ENCODE measurements around the gene QDPR.
A peak's percentile ranks its signal among the peaks of the same experiment; 100 is the strongest.

QDPR gene

DNA sequence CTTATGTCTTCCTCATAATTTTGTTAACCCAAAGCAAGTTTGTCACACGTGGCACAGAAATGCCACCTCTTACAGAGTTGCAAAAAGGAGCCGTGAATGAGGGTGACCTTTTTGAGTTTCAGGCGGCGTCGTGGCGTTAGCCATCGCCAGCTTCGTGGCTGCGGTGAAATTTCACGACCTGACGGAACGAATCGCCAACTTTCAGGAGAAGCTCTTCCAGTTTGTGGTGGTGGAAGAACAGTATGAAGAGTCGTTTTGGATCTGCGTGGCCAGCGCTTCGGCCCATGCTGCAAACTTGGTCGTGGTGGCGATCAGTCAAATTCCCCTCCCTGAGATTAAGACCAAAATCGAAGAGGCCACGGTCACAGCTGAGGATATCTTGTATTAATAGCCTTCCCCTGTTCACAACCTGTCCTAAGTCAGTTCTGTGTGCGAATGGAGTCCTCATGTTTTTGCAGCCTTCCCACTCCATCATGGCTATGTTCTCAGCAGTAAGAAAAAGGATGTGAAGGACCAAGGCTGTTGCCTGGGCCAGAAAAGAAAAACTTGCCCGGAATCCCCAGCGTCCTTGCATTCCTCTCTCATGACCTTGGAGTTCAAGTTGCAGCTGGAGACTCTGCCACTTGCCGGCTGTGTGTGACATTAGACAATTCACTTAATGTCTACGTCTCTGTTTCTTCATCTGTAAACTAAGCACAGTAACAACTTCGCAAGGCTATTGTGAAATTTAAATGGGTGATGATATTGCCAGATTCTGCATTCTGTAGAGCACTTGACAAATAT, 15.0 kb upstream of the QDPR start:
- DNase-seq (ENCODE audit: low spot score): no peak

DNA sequence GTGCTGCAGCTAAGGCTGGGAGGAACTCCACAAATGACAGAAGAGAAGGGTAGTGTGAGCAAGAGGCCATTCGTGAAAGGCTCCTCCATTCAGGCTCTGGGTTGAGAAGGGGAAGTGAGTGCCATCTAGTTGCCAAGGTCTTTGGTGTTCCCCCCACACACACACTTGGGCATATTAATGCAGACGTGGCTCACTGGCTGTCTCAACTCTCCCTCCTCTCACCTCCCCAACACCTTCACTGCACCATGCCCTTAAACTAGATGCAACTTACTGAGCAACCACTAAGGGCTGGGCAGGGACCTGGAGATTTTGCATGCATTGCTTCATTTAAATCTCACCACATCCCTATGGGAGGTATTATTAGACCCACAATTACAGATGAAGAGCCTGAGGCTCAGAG, 11.8 kb upstream of the QDPR start:
- DNase-seq (ENCODE audit: low spot score): no peak

DNA sequence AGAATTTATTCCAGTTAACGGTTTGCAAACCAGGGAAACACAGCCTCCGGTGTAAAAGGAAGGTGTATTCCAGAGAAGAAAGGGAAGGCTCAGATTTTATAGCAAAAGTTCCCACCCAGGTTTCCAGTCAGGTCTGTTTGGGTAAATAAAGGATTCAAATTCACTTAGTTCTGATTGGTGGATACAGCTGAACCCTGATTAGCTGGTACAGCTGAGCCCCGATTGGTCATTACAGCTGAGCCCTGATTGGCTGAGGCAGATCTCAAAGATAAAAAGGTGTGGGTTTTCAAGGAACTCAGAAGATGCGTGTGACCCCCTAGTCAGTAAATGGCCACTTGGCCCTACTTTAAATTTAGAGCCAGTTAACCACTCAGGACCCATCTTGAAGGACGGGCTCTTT, 9.7 kb upstream of the QDPR start:
- no peak for DNase-seq (ENCODE audit: low spot score)

DNA sequence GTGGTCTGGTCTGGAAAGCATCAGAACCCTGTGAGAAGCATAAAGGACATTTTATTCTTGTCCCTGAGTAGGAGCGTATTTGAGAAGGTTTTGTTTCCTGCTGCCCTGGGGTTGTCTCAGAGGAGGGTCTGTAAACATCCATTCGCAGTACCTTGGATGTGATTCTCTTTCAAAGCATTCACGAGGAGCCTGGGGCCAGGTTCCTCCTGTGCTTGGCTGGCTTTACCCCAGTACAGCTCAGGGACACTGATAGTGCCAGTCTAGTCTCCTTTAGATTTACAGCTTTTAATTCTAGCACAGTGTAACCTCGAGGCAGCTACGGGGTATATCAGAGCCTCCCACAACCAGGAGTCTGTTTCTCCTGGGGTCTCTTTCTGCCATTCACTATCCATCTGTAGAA, 5.8 kb upstream of the QDPR start:
- DNase-seq (ENCODE audit: low spot score): no peak

DNA sequence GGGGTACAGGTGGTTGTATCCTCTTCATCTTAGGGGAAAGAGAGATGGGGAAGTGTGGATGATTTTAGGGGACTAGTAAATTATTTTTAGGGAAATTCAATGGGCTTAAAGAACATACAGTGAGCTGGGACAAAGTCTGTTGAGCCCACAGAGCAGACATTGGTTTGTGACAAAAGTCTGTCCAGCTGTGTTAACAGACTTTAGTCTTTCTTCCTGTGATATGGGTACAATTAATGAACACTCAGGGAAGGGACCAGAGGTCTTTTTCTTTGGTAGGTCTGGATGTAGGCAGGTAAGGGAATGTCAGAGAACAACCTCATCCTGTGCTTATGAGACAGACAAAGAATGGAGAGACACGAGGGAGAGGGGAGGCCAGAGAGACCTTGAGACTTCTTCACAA, 5.1 kb upstream of the QDPR start:
- no peak for DNase-seq (ENCODE audit: low spot score)

DNA sequence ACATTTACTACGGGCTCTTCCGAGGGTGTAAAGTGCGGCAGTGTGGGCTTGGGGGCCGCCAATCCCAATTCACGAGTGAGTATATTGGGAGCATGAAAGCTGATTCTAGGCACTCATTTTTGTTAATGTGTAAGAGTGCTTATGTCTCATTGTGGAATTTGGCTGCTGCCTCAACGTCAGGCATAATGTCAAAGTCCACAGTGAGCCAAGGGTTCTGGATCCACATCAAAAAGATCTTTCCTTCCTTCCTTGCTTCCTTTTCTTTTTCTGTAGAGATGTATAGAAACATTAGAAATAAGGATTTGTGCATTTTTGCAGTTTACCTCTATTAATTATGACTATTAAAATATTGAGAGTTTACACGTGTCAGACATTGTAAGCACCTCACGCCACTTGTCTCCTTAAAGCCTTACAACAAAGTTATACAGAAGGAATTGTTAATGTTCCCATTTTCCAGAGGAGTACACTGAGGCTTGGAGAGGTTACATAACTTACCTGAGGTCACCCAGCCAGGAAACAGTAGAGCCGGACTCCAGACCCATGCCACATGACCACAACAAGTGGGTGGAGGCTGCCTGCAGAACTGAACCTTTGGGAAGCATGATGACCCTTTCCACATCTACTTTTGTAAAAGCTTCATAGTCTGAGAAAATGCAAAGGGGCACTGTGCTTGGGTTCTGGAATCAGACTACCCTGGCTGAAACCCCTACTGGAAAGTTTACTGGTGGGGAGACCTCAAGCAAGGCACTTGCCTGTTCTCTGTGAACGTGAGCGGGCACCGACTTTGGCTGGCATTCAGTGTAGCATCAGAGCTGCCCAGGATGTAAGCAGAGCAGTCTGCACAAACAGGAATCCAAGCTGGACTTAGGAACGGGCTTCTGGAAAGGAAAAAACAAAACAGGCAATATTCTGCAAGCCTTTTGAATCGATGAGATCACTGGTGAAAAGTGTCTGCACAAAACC, 3.8 kb upstream of the QDPR start:
- no peak for DNase-seq (ENCODE audit: low spot score)

DNA sequence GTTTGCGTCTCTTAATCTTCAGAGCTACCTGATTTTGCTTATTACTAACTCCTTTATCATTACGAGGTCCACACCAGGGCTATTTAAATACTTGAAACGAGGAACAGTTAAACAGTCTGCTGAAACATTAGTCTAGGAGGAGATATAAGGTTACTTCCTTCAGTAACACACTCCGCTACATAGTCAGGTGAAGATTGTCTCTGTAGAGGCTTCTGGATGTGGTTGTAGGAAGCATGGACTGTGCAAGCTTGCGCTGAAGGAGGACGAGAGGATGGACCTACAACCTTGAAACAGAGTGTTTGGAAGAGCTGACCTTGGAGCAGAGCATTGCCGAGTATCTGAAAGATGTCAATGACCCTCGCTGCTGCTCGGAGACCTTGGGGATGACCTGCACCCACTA, 3.0 kb upstream of the QDPR start, which contains the start of gene CLRN2:
Gene CLRN2 (plus strand): TSS at position 301 of the 400 bp plus-strand sequence. CDS start 102 bp downstream, outside the sequence.
- DNase-seq (ENCODE audit: low spot score): no peak

DNA sequence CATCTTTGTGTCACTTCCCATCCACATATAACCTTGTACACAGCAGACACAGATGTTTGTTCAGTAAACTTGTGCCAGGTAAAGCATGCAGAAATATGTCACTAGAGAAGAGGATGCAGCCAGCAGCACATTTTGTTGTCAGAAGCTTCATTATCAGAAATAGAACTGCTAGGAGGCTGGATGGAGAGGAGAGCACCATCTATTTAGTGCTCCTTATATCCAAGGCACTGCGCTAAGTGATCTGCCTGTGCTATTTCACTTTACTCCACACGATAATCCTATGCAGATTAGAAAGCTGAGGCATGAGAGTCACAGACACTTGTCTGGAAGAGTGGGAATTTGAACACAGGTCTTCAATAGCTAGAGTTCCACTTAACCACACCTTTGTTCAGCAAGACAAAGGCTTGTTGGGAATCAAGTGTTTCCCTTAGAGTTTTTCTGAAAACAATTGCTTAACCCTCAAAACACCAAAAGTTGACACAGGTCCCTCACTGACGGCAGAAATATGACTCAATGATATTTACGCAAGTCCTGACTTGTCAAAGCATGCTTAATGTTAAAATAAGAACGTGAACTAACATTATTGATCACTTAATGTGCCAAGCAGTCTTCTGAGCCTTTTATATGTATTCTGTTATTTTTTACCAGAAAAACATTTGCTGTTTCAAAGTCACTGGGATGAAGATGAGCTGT, 1.2 kb upstream of the QDPR start:
- DNase-seq (ENCODE audit: low spot score): no peak

DNA sequence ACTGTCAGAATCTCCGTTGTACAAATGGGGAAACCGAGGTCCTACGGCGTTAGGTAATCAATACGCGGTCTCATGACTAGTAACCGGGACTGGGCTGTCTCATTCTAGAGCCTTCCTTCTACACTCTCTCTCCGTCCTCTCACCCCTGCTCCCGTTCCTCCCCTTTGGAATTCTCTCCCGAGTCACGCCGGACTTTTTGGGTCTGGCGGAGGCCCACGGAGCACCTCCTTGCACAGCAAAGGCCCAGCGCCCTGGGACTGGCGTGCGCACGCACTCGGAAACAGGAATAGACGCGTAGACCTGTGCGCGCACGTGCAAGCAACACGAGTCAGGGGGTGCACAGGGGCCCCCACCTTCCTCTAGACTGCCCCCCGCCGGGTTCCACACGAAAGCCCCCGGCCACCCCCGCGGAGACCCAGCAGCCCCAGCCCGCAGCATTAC, 361 bp downstream of the QDPR start:
- peak; percentile 69 for DNase-seq (ENCODE audit: low spot score)

DNA sequence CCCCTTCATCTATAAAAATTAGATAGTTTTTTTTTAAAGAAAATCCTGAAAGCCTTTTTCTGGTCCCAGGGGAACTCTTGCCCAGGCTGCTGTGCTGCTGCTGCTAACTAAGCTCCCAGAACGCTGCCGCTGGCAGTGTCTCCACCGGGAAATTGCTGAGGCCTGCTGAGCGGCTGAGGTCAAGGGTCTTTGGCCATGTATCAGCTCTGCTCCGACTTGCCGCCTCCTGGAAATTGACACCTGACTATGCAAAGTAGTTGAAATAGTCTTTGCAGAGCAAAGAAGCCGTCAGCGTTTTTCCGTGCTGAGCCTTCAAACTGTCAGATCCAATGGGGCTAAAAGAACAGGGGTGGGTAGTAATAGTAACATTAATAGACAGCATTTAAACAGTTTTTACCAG, 839 bp downstream of the QDPR start:
- peak; percentile 33 for DNase-seq (ENCODE audit: low spot score)

DNA sequence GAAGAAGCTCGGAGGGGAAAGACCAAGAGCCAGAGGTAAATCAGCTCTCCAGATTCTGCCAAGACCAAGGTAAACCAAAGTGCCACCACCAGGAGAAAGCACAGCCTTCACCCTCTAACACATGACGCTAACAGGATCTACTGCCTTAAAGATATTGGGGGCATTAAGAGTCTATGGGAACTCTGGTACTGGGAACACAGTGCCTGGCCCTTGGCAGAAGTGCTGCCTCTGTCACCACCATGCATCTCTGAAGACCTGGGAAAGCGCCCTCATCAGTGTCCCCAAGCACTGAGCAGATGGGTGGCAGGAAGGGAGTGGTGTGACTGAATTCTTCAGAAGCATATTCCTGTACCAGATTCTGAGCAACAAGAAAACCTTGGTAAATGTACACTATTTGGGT, 1.3 kb downstream of the QDPR start:
- DNase-seq (ENCODE audit: low spot score): no peak

DNA sequence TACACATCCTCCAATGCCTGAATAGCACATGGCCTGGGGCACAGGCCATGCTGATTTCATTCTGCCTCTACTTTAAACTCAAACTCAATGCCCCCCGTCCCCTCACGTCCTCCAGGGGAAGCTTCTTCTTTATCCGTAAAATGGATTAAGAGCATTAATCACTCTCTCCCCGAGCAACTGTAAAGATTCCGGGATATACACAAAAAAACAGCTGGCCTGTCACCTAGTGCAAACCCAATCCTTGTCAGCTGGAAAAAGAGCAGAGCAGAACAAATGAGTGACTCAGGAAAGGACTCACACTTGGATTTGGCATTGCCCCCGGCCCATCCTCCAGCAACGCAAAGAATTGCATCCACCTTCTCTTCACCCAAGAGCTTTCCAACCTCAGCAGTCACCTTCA, 7.8 kb downstream of the QDPR start:
- DNase-seq (ENCODE audit: low spot score): no peak

DNA sequence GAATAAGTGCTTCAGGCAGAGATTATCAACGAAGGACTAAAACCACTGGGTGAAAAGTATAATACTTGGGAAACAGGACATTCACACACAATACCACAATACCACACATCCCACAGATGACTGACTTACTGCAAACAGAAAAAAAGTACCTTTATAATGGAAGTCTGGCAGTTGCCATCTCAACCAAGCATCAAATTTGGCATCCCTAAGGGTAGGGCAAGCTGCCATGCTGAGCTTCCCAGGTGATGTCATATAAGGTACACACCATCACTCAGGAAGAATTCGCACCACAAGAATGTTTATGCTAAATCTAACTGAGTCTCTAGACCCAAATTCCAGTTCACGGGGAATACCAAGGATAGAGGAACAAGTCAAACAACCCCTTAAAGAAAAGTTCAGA, 9.1 kb downstream of the QDPR start:
- no peak for DNase-seq (ENCODE audit: low spot score)

DNA sequence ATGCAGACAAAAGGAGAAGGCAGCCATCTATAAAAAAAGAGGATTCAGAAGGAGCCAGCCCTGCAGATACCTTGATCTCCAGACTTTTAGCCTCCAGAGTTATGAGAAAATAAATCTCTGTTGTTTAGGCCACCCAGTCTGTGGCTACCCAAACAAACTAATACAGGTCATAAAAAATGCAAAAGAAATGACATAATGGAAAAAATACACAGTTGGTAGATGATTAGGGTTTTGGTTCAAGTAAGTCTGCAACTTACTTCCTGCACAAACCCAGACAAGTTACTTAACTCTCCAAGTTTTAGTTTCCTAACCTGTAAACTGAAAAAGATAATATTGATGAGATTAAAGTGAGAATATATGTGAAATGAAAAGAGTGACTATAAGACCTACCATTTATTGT, 11.3 kb downstream of the QDPR start:
- DNase-seq (ENCODE audit: low spot score): no peak

DNA sequence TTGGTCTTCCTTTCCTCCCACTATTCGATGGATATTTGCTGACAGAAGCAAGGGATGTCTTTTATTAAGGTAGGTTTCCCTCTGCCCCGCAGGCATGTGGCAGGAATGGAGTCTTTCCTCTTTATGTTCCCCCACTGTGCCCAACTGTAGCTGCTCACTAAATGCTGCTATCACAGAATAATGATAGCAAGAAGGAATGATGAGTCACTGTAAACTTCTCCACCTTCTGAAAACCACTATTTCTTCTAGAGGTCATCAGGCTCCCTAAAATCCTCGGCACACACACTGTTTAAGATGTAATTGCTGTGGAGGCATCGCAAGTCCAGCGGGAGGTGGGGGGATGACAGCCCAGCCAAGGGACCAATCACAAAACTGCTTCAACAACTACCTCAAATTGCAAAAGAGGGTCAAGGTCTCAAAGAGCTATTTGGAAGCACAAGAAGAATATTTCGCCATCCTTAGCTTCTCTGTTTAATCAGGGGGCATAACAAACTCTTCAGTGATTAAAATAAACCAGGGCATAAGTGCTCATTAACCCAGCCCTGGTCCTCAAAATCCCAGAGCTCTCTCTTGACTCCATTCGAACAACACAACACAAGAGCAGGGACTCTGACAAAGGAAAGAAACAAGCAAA, 13.9 kb downstream of the QDPR start:
- no peak for DNase-seq (ENCODE audit: low spot score)

DNA sequence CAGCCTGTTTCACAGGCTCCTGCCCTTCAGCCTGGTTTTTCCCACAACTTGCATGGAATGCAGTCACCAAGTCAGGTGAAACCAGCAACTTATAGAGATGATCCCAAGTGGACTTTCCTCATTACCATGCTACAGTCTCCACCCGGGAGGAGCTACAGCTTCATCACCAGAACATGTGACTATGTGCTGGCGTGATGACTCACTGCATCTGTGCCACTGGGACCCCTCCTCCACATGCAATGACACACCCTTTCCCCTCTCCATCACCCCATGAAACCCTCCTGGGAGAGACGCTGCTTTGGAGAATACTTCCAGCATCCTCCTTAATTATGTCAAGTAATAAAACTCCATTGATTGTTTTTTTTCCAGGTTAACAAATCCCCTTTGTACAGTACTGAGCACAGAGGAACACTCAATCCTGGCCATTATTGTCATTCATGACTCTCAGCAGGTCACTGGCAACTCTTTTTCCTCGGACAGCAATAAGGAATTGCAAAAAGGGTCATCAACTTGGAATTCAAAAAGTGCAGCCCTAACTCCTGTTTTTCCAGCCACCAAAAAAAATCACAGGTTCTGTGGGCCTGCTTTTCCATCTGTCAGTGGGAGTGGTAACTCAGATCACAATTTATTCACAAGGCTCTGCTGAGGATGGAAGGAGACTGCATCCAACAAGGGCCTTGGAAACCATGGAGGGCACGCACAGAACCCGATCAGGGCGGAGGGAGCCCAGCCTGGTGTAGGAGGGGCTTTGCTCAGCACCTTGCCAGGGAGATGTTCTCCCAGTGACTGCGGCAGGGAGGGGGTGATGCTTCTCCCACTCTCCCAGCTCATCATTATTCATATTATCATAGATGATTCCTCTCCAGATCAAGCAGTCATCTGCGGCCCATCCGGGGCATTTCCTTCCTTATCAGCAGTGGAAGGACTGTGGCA, 17.4 kb downstream of the QDPR start:
- peak; percentile 69 for DNase-seq (ENCODE audit: low spot score)

DNA sequence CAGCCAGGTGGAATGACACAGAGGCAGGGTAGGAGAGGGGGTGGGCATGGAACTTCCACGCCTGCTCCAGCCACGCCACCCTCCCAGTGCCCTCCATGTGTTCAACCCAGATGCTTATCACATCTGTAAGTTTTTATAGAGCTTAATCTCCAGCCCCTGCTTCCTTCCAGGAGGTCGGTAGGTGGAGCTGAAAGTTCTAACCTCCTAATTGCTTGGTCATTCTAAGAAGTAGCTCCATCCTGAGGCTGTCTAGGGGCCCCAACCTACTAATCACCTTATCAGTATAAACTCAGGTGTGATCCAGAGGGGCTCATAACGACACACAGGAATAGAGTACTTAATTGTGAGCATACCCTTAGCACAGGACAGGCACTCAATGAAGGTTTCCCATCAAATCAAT, 18.3 kb downstream of the QDPR start:
- no peak for DNase-seq (ENCODE audit: low spot score)

DNA sequence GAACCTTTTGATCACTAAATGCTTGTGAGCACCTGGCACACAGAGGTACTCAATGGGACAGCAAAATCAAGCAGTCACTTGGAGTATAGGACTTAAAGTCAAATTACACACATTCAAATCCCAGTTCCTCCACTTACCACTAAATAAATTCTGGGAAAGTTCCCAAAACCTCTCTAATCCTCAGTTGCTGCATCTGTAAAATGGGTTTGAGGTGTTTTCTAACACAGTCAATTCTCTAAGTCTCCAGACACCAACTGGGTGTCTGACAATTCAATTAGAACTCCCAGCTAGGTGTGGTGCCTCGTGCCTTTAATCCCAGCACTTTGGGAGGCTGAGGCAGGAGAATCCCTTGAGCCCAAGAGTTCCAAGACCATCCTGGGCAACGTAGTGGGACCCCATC, 19.0 kb downstream of the QDPR start:
- no peak for DNase-seq (ENCODE audit: low spot score)

DNA sequence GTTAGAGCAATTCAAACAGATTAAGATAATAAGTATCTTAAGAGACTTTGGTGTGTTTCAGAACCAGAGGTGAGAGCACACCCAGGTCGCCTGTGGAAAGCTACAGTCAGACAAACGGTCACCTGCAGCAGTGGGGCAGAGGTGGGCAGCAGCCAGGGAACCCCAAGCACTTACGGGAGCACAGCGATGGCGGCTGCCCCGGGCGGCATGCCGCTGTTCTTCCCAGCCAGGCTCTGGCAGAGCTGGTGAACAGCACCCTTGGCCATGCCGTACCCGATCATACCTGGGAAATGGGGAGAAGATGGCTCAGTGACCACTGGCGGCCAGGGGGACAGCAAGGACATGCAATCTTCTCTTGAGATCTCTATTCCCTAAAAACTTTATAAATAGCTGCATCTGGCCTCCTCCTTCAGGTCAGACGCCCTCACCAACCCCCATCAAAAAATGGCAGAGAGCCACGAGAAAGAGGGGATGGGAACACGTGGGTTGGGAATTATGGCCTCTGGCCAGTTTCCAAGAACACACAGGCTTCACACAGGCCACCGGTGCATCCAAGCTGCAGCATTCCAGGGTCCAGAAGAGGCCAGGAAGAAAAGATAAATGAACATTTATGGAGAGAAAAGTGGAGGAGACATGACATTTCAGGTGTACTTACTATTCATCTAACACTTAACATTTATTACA, 19.7 kb downstream of the QDPR start:
- DNase-seq (ENCODE audit: low spot score): no peak

DNA sequence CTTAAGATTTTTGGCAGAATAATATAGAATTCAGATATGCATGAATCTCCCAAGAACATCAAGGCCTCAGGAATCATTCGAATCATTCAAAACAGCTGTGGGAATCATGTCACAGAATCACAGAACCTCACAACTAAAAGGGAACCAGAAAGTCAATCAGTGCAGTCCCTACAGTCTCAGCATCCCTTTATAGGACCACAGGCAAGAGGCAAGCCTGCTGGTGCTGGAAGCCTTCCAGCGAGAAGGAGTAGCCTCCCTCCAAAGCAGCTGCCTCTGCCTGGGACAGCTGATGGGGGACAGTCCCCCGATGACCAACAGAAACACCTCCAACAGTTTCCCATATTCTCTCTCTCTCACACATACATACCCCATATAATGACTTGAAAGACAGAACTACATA, 20.7 kb downstream of the QDPR start:
- DNase-seq (ENCODE audit: low spot score): no peak

Measured in AG20443 (cell line).